ENCODE measurements around the gene PCDHB15.

DNA sequence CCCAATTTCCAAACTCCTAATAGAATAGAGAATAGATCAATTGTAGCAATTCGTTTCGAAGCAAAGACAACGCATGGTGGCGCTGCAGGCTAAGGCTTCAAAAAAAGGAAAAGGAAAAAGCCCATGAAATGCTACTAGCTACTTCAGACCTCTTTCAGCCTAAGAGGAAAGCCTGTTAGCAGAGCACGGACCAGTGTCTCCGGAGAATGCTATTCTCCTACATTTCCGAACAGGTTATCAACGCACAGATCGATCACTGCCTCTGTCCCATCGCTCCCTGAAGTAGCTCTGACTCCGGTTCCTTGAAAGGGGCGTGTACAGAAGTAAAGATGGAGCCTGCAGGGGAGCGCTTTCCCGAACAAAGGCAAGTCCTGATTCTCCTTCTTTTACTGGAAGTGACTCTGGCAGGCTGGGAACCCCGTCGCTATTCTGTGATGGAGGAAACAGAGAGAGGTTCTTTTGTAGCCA, at the start of gene PCDHB15:
- TF ChIP-seq, protein P1, sequence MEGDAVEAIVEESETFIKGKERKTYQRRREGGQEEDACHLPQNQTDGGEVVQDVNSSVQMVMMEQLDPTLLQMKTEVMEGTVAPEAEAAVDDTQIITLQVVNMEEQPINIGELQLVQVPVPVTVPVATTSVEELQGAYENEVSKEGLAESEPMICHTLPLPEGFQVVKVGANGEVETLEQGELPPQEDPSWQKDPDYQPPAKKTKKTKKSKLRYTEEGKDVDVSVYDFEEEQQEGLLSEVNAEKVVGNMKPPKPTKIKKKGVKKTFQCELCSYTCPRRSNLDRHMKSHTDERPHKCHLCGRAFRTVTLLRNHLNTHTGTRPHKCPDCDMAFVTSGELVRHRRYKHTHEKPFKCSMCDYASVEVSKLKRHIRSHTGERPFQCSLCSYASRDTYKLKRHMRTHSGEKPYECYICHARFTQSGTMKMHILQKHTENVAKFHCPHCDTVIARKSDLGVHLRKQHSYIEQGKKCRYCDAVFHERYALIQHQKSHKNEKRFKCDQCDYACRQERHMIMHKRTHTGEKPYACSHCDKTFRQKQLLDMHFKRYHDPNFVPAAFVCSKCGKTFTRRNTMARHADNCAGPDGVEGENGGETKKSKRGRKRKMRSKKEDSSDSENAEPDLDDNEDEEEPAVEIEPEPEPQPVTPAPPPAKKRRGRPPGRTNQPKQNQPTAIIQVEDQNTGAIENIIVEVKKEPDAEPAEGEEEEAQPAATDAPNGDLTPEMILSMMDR (IDR thresholded peaks at IDR 0.05) = peak; percentile 19; the same call in 1 of the 2 replicates
- no peak for TF ChIP-seq TCF12 (IDR thresholded peaks at IDR 0.05)
